T follicular helper cell (primary cell): Measurements from ENCODE around the gene NGEF.
"Not testable (repeated sequence)": the region's sequence is repeated elsewhere in the genome, so short reads cannot be mapped to it uniquely, and the experiment has no call there.

Experiments
- DNase-seq: peaks from one replicate; pipeline ENCODE4 v3.0.0-alpha.2; 2020; ENCODE audit warnings: low read depth
- total RNA-seq, 2 experiments: gene quantifications; one replicate each; lab custom pipeline; 2026; lab: John Stamatoyannopoulos, UW

NGEF gene, protein sequence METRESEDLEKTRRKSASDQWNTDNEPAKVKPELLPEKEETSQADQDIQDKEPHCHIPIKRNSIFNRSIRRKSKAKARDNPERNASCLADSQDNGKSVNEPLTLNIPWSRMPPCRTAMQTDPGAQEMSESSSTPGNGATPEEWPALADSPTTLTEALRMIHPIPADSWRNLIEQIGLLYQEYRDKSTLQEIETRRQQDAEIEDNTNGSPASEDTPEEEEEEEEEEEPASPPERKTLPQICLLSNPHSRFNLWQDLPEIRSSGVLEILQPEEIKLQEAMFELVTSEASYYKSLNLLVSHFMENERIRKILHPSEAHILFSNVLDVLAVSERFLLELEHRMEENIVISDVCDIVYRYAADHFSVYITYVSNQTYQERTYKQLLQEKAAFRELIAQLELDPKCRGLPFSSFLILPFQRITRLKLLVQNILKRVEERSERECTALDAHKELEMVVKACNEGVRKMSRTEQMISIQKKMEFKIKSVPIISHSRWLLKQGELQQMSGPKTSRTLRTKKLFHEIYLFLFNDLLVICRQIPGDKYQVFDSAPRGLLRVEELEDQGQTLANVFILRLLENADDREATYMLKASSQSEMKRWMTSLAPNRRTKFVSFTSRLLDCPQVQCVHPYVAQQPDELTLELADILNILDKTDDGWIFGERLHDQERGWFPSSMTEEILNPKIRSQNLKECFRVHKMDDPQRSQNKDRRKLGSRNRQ
- 0 to 0.04 reads per million in 2 experiments for total RNA-seq

- no peak for DNase-seq
Observed at GRCh38 chr2:233013027-233013461, at the start of gene NGEF. NGEF (minus strand) TSS chr2:233013256; CDS start chr2:232974890, 38,366 bp downstream.

GRCh38 chr2:233062451-233062850, 49.4 kb upstream of the NGEF start:
- no peak for DNase-seq

DNA sequence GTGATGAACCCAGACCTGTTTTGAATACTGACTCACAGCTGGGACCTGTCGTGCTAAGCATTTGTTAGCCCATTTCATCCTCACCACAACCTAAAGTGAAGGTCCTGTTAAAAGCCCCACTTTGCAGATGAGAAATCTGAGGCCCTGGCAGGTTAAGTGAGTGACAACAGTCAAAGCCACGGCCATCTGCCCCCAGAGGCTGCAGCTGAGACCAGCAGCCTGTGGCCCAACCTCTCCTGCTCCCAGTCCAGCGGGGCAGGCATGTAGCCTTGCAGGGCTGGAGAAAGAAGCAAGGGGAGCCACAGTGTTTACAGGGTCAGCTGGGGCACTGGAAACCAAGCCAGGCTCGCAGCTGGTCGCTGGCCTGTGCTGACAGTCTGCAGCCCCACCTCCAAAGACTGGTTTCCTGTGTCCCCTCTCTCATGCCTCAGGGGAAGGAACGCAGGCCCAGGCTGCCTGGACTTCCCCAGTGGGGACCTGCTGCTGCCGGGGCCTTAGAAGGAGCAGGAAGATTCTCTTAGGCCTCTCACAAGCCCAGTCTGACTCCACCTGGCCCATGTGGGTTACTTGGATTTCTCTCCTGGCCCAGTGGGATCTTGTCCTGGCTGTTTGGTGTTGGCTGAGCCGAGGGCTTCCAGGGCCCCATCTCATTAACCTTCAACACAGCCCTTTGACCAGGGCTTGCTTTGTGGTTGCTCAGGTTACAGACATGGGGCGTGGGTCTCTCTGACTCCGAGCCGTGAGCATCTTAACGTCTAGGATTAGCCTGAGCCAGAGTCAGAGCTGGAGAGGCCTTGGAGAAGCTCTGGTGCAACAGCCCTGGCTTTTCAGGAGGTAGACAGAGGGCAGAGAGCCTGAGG, 48.8 kb upstream of the NGEF start:
- no peak for DNase-seq

- DNase-seq, result no peak
Observed at GRCh38 chr2:233060980-233061590, 48.0 kb upstream of the NGEF start.

DNA sequence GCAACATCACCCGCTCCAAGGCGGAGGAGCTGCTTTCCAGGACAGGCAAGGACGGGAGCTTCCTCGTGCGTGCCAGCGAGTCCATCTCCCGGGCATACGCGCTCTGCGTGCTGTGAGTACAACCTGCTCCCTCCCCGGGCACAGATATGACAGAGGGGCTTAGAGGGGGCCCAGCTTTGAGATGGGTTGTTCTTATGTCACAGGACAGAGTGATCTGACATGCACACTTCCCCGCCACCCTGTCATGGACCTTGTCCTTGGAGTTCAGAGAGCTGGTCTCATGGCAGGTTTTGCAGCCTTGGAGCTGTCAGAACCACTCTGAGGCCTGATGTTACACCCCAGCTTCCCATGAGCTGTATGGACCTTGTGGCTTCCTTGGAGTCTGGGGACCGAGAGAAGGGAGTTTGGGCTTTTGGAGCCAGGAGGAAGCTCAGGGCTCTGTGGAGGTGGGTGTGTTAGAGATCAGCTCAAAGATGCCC, 47.5 kb upstream of the NGEF start:
- DNase-seq, result no peak

GRCh38 chr2:233059797-233060500, 46.9 kb upstream of the NGEF start, which contains the start of gene INPP5D:
INPP5D (plus strand) TSS chr2:233060342; CDS start chr2:233060479, 137 bp downstream.
- peak; percentile 63 for DNase-seq

- no peak for DNase-seq
Observed at GRCh38 chr2:233059547-233059796, 46.4 kb upstream of the NGEF start.

- DNase-seq, result no peak
Observed at GRCh38 chr2:233058717-233059546, 45.9 kb upstream of the NGEF start.

DNA sequence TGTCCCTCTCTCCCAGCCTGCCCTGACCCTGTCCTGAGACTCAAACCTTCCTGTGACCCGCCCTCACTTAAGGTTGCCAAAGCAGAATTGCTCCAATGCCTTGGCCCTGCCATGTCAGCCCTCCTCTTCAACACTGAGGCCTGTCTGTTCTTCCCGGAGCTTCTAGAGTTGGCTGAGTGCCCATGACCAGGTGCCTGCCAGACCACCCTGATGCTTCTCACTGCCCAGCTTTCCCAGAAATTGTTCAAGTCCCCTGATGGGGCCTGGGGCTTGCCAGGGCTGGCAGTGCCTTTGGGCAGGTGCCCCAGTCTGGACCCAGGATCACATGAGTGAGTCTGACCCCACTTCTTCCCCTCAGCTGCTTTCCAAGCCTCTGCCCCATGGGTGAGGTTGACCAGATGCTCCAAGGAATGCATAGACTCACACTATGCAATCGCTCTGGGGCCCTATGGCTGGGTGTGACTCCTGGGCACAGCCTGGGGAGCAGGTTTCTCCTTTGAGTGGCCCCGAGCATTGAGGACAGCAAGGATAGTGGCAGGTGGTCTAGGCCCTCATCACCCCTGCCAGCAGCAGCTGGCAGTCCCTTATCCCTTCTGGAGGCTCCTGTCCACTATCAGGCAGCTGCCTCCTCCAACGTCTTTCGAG, 44.0 kb upstream of the NGEF start:
- DNase-seq, result no peak

DNA sequence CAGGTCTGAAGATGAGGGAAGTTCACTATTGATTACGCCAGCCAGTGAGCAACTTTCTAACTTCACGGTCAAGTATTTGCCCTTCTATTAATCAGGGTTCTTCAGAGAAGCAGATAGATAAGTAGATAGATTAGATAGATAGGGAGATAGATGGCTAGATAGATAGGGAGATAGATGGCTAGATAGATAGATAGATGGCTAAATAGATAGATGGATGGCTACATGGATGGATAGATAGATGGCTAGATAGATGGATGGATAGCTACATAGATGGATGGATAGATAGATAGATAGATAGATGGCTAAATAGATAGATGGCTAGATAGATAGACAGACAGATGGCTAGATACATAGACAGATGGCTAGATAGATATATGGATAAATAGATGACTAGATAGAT, 42.3 kb upstream of the NGEF start:
- DNase-seq, result no peak

DNA sequence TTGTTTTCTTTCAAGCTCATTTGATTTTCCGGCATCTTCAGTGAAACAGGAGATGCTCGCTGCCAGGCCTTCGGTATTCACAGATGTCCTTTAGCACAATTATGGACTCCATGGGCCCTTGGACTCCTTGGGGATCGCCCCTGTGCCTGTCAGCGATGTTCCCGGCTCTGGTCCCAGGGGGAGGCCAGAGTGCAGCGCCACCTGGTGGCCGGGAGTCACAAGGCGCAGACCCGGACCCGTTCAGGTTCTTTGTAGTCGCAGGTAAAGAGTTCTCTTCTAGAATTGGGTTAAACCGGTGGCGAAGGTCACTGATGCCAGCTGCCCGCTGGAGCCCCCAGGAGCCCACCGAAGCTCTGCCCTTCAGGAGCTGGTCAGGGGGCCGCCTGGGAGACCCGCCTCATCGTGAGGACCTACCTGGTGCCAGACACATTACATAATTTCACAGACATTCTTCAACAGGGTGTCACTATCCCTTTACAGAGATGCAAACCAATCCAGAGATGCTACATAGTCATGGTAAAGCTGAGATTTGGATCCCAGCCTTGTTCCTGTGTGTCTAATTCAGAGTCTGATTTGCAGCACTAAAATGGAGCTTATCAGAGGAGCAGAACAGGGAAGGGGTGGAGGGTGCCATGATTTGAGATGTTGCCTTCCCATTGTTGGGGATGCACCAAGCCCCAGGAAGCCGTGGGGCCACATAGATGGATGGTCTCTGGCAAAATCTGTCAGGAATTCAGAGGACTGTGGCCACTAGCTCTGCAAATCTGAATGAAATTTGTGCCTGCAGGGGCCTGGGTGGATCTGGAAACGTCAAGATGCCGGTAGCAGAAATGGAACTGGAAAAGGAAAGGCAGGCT, 41.1 kb upstream of the NGEF start:
- DNase-seq, result peak; percentile 55

DNA sequence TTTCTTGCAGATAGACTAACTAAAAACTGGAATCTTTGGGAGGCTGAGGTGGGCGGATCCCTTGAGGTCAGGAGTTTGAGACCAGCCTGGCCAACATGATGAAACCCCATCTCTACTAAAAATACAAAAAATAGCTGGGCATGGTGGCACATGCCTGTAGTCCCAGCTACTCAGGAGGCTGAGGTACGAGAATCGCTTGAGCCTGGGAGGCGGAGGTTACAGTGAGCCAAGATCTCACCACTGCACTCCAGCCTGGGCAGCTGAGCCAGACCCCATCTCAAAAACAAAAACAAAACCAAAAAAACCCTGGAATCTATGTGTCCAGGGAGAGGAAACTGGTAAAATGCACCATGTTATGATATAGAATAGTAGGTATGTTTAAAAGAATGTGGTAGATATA, 39.5 kb upstream of the NGEF start:
- DNase-seq, result not testable (repeated sequence)

DNA sequence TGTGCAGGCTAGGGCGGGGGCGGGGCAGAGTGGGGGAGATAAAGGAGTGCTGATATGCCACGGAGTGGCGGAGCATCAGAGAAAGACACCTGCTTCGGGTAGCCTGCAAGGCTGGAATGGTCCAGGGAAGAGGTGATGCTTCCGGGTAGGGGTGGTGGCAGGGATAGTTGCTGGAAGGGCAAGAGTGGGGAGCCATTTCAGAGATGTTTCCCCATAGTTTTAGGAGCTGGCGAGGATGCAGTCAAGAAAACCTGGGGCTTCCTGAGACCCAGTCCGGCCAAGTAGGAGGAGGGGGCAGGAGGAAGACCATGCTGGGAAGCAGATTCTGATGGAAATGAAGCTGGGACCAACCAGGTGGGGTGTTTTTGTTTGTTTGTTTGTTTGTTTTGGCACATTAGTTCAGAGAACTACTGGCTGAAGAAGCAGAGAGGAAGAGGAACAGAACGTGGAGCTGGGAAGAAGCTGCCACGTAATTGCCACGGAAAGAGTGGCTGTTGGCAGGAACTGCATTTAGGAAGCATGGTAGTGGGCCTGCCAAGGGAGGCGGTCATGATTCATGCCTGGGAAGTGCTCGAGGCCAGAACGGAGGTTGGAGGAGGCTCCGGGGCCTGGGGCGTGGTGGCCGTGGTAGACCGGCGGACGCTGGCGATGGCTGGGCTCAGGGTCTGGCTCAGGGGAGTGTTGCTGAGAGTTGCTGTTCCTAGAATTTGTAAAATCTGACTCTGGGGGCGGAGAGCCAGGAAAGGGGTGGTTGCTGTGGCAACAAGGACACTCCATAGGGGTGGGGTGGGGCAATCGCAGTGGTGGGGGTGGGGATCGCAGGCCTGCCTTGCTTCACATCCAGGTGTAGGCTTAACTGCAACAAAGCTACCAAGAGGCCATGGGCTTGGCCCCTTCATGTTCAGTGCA, 38.4 kb upstream of the NGEF start:
- DNase-seq, result no peak

GRCh38 chr2:233049194-233049761, 36.2 kb upstream of the NGEF start:
- DNase-seq, result no peak

- no peak for DNase-seq
Observed at GRCh38 chr2:233048569-233049193, 35.6 kb upstream of the NGEF start.

- no peak for DNase-seq
Observed at GRCh38 chr2:233047667-233048066, 34.6 kb upstream of the NGEF start.

- no peak for DNase-seq
Observed at GRCh38 chr2:233047206-233047605, 34.1 kb upstream of the NGEF start.
